NT2/D1 (cell line): Measurements from ENCODE around the gene GLRA2.

Experiments used
- YY1 ChIP-seq: IDR thresholded peaks from 2 replicates; pipeline ENCODE4 v1.6.1; 2011; ENCODE audit not compliant: insufficient read length, insufficient read depth
- ZNF274 ChIP-seq: IDR thresholded peaks from 2 replicates; pipeline ENCODE4 v1.6.1; 2011; ENCODE audit warnings: mild to moderate bottlenecking, low read depth, low read length

DNA sequence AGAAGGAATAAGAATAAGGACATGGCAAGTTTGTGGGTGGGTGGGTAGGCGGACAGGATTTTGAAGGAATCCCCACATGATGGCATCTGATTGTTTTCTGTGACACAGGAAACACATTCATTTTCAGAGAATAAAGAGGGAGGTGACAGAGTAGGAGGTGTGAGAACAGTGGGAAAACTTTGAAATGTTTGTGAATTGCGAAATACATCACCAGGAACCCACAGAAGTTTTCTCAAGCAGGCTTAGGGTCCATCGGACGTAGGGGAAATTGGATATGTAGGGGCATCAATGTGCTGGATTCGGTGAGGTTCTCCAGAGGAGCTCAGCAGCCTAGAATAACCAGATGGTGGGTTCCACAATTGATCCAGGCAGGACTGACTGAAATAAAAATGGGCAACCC, 171.6 kb downstream of the GLRA2 start:
- TF ChIP-seq ZNF274 (no peak), YY1 (no peak)
